T-helper 1 cell treated with Interleukin-12 subunit alpha and Interleukin-12 subunit beta and Interleukin-4 antibody, amounts not matched to agents 30 ng/mL and 1 ng/mL, for 36 hours (primary cell): Measurements from ENCODE around the gene CNKSR3. TPM values are rescaled to one million over a fixed set of nuclear protein-coding genes. Genes with fewer than 3 reads are reported as not detected.

Experiments
- intact Hi-C: fragments of 100-400 bp; cut with micrococcal nuclease; formaldehyde crosslinking; loops from one replicate; pipeline ENCODE4 v1.15.1; 2024
- total RNA-seq: library from RNA; stranded (reverse); gene quantifications from 2 replicates; pipeline ENCODE4 v1.2.3, GENCODE V29; 2022

The CNKSR3 gene
- total RNA-seq, 1 donor from 2014 or later = not detected

DNA sequence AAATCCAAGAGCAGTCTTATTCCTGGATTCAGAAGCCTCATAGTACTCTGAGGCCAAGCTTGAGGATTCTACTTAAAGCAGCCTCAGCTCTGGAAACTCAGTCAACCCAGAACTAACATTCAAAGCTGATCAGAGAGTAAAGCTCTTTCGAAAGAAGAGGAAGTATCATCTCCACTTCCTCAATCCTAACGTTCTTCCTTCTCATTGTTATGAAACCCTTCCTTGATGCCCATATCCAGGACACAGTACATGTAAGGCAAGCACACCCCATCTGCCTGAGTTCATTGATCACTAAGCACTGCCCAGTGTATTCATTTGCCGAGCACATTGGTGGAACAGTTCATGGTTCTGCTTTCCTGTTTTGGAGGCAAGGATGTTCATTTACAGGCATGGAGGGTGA is 153.8 kb downstream of the CNKSR3 start, which contains the start of gene IPCEF1:
IPCEF1 (minus strand) TSS at position 114 of the 400 bp plus-strand sequence. CDS start 90,856 bp downstream, outside the sequence.
- intact Hi-C loops = no loop called here

DNA sequence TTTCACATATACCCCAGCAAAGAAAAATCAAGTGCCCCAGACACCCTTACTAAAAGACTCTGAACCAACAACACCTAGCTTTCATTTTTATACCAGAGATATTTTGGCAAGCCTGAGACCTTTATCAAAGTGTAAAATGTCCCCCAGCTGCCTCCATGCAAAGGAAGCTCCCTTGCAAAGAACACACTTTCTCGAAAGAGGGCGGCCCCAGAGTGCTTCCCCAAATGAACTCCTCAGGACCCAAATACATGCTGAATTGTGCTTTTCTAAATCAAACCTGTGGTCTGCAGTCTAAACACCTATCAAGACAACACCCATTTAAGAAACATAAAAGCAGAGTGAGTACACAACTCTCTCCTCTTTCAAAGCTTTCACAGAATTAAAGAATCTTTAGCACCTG is 154.4 kb downstream of the CNKSR3 start:
- intact Hi-C loops = no loop called here

DNA sequence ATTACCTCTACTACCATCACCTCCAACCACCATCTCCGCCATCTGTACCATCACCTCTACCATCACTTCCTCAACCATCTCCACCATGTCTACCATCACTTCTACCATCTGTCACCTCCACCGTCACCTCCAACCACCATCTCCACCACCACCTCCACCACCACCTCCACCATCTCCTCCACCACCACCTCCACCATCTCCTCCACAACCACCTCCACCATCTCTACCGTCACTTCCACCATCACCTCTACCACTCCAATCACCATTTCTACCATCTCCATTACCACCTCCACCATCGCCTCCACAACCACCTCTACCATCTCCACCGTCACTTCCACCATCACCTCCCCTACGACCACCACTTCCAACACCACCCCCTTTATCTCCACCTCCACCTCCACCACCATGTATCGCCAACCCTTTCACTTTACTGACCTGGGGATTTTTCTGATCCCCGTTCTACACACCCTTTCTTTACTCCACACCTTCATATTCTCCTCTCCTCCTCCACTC is 156.2 kb downstream of the CNKSR3 start:
- intact Hi-C loops = no loop called here

DNA sequence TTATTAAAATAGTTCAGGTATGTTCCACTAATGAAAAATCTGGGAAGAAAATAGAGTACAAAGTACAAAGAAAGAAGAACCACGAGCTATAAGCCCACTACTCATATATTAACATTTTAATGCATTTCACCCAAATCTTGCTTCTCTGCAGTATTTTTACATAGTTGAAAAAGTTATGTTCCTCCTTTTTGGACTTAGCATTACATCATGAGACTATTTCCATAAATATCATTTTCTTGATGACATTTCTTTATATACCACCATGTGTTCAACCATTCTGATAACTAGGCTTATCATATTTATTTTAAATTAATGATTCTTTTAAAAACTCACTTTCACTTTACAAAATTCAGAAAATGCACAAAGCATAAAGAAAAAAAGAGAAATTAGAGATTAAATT is 156.9 kb downstream of the CNKSR3 start:
- intact Hi-C loops = no loop called here

DNA sequence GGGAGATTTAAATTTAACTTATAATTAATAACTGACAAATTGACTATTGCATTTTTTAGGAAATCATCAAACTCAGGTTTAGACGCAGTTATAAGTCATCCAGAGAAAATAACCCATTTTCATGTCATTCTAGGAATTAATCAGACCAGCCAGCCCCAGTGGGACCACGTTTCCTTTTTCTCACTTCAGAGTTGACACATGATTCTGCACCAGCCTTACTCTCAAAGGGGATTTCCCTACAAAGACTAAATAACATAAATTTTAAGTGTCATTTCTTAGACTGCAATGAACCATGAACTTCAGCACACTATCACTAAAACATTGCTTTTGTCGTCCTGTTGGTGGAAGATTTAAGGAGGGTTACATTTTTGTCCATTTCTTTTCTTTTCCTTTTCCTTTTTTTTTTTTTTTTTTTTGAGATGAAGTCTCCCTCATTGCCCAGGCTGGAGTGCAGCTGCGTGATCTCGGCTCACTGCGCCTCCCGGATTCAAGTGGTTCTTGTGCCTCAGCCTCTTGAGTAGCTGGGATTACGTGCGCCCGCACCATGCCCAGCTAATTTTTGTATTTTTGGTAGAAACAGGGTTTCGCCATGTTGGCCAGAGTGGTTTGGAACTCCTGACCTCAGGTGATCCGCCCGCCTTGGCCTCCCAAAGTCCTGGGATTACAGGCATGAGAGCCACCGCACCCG is 157.4 kb downstream of the CNKSR3 start:
- intact Hi-C loops = no loop called here

DNA sequence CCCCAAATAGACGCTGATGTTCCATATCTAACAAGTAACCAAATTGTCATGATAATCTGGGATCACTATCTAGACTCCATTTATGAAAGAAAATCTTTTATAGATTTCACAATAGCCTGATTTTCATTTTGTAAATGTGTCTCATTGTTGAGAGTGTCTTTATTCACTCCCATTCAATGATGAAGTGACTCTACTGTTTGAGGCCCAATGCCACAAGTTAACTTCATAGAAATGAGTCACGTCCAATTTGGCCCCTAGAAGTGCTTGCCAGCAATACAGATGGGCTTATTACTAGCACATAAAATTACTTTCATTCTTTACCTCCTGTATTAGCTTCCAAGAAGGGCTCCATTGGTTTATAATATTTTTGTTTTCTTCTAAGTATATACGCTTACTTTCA is 160.2 kb downstream of the CNKSR3 start:
- intact Hi-C loops = no loop called here

DNA sequence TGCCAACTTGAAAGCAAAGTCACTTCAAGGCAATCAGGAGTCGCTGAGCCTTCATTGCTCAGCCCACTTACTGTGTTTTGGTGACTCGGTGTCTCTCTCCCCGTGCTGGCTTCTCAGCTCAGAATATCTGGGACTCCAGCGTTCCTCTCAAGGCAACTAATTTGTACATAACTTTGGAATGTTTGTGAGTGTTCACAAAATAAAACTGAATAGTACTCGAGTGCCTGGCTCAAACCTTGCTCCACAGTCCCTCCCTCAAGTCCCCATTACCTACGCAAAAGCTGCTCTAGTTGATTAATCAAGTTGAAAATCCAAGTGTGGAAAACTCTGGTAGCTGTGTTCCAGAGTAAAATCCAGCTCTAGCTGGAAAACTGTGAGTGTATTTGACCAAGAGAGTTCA is 162.5 kb downstream of the CNKSR3 start:
- intact Hi-C loops = no loop called here

DNA sequence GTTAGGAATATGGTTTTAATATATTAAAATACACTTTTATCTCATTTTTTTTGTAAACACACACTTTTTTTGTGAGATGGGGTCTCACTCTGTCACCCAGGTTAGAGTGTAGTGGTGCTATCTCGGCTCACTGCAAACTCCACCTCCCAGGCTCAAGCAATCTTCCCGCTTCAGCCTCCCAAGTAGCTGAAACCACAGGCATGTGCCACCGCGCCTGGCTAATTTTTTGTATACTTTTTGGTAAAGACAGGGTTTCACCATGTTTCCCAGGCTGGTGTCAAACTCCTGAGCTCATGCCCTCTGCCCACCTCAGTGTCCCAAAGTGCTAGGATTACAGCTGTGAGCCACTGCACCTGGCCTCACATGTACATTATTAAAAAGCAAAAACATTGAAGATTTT is 164.7 kb downstream of the CNKSR3 start:
- intact Hi-C loops = no loop called here

DNA sequence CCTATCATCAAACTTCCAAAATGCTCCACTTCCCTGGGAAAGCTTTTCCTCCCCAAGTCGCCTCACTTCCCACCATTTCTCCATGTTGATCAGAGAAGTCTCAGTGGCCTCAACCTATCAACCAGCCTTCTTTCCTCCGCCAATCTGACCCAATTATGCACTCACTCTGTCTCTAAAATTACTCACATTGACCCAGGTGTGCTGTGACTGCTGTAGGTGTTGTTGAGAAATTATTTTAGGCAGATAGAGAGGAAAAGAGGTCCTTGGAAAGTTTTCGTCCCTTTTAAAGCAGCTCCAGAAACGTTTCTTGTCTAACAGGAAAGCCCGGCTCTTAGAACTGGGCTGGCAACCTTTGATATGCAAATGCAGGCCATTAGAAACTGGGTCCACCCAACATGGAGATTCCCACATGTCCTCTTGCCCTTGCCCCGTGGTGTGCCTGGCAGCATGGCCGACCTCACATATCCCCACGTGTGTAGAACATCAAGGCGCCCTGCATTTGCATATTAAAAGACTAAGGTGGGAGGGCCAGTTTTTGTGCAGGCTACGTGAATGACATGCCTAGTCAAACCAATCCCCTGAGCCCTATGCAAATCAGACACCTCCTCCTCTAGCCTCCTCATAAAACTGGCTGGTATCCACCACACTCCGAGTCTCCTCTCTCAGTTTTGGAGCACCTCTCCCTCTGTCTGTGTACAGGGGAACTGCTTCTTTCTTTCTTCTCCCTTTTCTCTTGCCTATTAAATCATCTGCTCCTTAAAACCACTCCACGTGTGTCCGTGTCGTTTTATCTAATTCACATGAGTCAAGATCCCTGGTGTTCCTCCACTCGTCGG is 166.8 kb downstream of the CNKSR3 start:
- intact Hi-C loops = no loop called here

DNA sequence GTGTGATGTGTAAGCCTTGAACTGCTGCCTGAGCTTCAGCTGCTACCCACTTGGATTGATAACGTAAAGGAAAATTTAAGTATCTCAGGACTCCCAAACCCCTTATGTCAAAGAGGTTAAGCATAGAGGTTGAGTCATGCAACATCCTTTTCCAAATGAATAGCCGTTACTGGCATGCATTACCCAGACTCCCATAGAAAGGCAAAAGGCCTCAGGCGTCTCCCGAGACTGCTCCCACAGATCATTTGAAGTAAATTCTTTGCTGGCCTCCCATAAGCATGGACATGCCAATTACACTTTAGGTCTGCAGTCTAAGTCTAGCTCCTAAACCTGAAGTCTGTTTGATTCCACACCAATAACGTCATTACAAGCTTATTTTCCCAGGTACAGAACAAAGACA is 168.6 kb downstream of the CNKSR3 start:
- intact Hi-C loops = no loop called here

DNA sequence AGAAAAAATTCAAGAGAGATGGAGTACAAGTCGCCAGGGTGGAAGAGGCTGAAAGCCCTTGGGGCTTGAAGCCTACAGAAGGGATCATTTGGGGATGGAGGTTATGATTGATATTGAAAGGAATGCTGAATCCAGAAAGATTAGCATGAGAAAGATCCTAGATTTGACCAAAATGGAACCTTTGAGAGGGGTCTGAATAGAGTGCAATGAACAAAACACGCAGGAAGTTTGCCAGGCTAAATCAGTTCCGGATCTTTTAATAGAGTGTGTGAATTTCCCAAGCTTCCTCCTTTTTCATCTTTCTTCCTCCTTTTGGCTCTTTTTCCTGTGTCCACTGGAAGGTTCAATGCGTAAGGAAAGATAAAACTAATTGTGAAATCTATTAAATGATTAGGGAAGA is 169.1 kb downstream of the CNKSR3 start:
- intact Hi-C loops = no loop called here

Other genes starting within 250 kb of the CNKSR3 start
- gene IPCEF1, start 153.9 kb downstream of the CNKSR3 start, total RNA-seq = 5.4 and 6.7 TPM in 2 replicates
- gene SCAF8, start 222.7 kb upstream of the CNKSR3 start, total RNA-seq = 42.1 and 44.5 TPM in 2 replicates